ENCODE measurements around the gene MPG.

GRCh38 chr16:44655-45054 lies 33.4 kb upstream of the MPG start:
- no peak for TF ChIP-seq POLR2A (IDR thresholded peaks at IDR 0.05; ENCODE audit: low read depth)
- TF ChIP-seq EP300 (IDR thresholded peaks at IDR 0.05) = no peak

Data from esophagus muscularis mucosa (tissue), 2 donors.